AG09319 (cell line): ENCODE measurements around the gene NR1H2.

Experiments used
- DNase-seq: peaks from one replicate; pipeline ENCODE4 v3.0.0-alpha.2; 2010; ENCODE audit warnings: low read depth; ENCODE audit errors: extremely low read depth
- CTCF ChIP-seq: IDR thresholded peaks from 2 replicates; pipeline ENCODE4 v1.5.1; 2011; ENCODE audit warnings: low read depth, mild to moderate bottlenecking, inconsistent platforms, low read length, moderate library complexity

Gene NR1H2

GRCh38 chr19:50413531-50413930 lies 37.3 kb downstream of the NR1H2 start:
- TF ChIP-seq CTCF, result no peak
- no peak for DNase-seq

- TF ChIP-seq CTCF, result peak; percentile 89
- DNase-seq, result peak; percentile 16
Measured at GRCh38 chr19:50414864-50415660, 38.8 kb downstream of the NR1H2 start.

GRCh38 chr19:50415661-50416033 lies 39.4 kb downstream of the NR1H2 start:
- DNase-seq, result no peak
- TF ChIP-seq CTCF, result no peak

- no peak for DNase-seq
Measured at GRCh38 chr19:50416034-50416977, 40.0 kb downstream of the NR1H2 start.

GRCh38 chr19:50417111-50418081 lies 41.1 kb downstream of the NR1H2 start:
- DNase-seq, result no peak
- no peak for TF ChIP-seq CTCF

More at GRCh38 chr19:50416034-50416977, 40.0 kb downstream of the NR1H2 start:
- no peak for TF ChIP-seq CTCF

- DNase-seq, result no peak
- no peak for TF ChIP-seq CTCF
Measured at GRCh38 chr19:50418176-50419021, 42.1 kb downstream of the NR1H2 start, which contains the start of gene SPIB. Gene SPIB (plus strand): TSS chr19:50418938. CDS start chr19:50418963, 25 bp downstream.
